ENCODE measurements around the gene FAM193A. TPM values are rescaled to one million over a fixed set of nuclear protein-coding genes. Genes with fewer than 3 reads are reported as not detected.
"Not testable (repeated sequence)": the region's sequence is repeated elsewhere in the genome, so short reads cannot be mapped to it uniquely, and the experiment has no call there.

The FAM193A gene
- total RNA-seq, 1 donor from 2014 or later: 28.9 TPM

DNA sequence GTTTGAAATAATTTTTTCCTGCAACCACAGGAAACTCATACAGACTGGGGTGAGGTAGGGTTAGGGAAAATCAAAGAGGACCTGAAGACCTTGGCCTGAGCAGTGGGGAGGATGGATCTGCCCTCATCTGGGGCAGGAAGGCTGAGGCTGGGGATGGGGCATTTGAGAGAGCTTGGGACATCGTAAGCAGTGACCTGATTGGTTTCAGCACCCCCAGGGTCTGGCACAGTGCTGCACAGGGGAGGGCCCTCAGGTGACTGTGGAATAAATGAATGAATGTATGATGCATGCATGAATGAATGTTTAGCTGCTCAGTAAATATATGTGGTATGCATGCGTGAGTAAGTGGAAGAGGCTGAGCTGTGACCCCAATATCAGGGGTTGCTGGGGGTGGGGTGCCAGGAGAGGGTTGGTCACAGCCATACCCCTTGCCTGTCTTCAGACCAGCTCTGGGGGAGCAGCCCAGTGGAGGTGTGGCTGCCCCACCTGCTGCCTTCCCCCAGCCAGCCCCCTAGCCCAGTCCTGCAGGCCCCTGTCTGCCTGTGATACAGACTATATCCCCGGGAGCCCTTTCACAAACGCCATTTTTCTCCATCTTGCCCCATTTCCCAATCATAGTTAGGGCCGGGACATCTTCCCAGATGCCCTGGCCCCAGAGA, 230.7 kb downstream of the FAM193A start:
- no peak for TF ChIP-seq CTCF (IDR thresholded peaks at IDR 0.05)
- H3K4me3 ChIP-seq: no peak overlapping the region
- no peak for ATAC-seq
- peaks cover 6% of the 10 kb centered on the region for H3K4me1 ChIP-seq
- H3K9me3 ChIP-seq: no peaks in the 10 kb centered on the region
- intact Hi-C loops (cut with DNase I): loop anchor here (10.0 kb wide), 2 partner anchors 78 to 158 kb away; partner anchors contain the start of gene ADD1
- H3K27me3 ChIP-seq: no peaks in the 10 kb centered on the region
- H3K27ac ChIP-seq: no peak overlapping the region
- H3K36me3 ChIP-seq: no peaks in the 10 kb centered on the region
- no peak for DNase-seq

DNA sequence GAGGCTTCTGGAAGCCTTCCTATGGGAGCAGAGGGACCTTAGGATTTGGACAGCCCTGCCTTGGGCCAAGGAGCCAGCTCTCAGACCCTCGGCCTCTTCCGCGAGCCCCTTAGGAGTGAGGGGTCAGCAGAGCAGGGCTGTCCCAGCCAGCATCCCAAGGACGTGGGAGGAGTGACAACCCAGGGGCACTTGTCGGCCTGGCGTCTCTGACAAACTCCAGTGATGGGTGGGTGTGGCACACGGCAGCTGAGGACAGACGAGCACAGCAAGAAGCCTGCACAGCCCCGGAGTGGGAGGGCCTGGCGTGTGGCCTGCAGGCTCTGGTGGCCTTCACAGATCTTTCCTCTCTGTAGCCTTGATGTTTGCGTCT, 231.2 kb downstream of the FAM193A start:
- H3K36me3 ChIP-seq: no peaks in the 10 kb centered on the region
- H3K4me3 ChIP-seq: no peak overlapping the region
- ATAC-seq (no peak), DNase-seq (no peak)
- no peaks in the 10 kb centered on the region for H3K27me3 ChIP-seq
- no peak overlapping the region for H3K27ac ChIP-seq
- no peak for TF ChIP-seq CTCF (IDR thresholded peaks at IDR 0.05)
- intact Hi-C loops (cut with DNase I): loop anchor here (10.0 kb wide), 2 partner anchors 77 to 157 kb away; partner anchors contain the start of gene ADD1
- peaks cover 6% of the 10 kb centered on the region for H3K4me1 ChIP-seq
- no peaks in the 10 kb centered on the region for H3K9me3 ChIP-seq

DNA sequence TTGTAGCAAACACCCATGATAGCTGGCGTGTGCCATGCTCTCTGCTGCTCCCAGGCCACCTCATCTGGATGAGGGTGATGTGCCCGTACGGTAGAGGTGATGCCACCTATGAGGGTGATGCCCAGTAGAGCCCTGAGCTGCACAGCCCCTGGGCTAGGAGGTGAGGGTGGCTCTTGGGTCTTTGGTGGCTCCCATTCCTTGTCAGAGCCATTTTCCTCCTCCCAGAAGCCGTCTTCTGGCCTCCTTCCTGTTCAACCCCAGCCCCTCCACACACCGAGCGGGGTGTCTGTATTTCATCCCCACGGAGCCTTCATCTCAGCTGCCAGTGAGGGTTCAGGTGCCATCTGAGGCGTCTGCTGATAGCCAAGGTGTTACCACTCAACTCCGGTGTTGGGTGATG, 231.7 kb downstream of the FAM193A start:
- Histone ChIP-seq H3K27me3 (no peaks in the 10 kb centered on the region), H3K9me3 (no peaks in the 10 kb centered on the region), H3K4me3 (no peak overlapping the region), H3K36me3 (no peaks in the 10 kb centered on the region), H3K4me1 (peaks cover 6% of the 10 kb centered on the region), H3K27ac (no peak overlapping the region)
- TF ChIP-seq CTCF (IDR thresholded peaks at IDR 0.05): no peak
- DNase-seq (no peak), ATAC-seq (no peak)
- intact Hi-C loops (cut with DNase I): loop anchor here (10.0 kb wide), 2 partner anchors 77 to 157 kb away; partner anchors contain the start of gene ADD1

DNA sequence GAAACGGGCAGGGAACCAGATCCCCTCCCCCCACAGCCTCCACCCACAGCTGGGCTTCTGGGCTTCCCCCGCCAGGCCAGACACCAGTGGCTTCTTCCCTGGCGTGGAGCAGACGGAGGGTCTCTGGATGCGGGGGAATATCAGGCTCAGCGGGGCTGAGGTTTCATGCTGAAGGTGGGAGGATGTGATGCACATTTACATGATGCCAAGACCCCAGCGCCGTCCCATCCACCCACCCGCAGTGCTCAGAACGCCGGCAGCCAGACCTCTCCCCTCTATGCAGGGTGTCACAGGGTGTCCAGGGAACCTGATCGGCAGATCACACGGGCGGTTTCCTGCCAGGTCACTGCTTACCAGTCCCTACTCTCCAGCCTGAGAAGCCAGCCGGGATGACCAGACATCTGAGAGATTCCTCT, 232.5 kb downstream of the FAM193A start:
- DNase-seq: no peak
- Histone ChIP-seq H3K27me3 (no peaks in the 10 kb centered on the region), H3K4me3 (no peak overlapping the region), H3K4me1 (peaks cover 6% of the 10 kb centered on the region), H3K36me3 (no peaks in the 10 kb centered on the region), H3K9me3 (no peaks in the 10 kb centered on the region), H3K27ac (no peak overlapping the region)
- no peak for TF ChIP-seq CTCF (IDR thresholded peaks at IDR 0.05)
- intact Hi-C loops (cut with DNase I): loop anchor here (10.0 kb wide), 2 partner anchors 76 to 156 kb away; partner anchors contain the start of gene ADD1
- no peak for ATAC-seq

GRCh38 chr4:2771264-2771663, 234.8 kb downstream of the FAM193A start:
- Histone ChIP-seq H3K4me1 (peaks cover 6% of the 10 kb centered on the region), H3K9me3 (no peaks in the 10 kb centered on the region), H3K27ac (no peak overlapping the region), H3K36me3 (no peaks in the 10 kb centered on the region), H3K4me3 (no peak overlapping the region), H3K27me3 (no peaks in the 10 kb centered on the region)
- intact Hi-C loops (cut with DNase I): no loop called here
- DNase-seq (no peak), ATAC-seq (no peak)
- TF ChIP-seq CTCF (IDR thresholded peaks at IDR 0.05): no peak

DNA sequence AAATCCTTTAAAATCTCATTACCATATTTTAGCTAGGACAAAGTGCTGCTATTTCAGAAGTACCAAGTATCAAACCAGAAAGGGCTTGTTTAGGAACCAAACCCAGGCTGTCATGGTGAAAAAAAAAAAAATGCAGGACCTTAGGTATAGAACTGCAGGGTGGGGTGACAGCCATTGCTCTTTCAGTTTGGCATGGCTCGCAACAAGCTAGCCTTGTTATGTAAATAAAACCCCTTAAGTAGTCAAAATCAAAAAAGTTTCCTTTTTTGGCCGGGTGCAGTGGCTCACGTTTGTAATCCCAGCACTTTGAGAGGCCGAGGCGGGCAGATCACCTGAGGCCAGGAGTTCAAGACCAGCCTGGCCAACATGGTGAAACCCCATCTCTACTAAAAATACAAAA, 244.2 kb downstream of the FAM193A start:
- H3K4me3 ChIP-seq; H3K36me3 ChIP-seq; intact Hi-C loops (cut with DNase I); H3K27me3 ChIP-seq; H3K27ac ChIP-seq; H3K4me1 ChIP-seq; DNase-seq; ATAC-seq; H3K9me3 ChIP-seq: not testable (repeated sequence)

Measured in upper lobe of right lung (tissue), 1 donor.